Erythroblast (primary cell): Measurements from ENCODE around the gene POGK.

Source experiments
- GATA1 ChIP-seq: IDR thresholded peaks from 2 replicates; pipeline ENCODE4 v1.6.1; 2011; ENCODE audit warnings: low read depth, mild to moderate bottlenecking, control low read depth, low read length, moderate library complexity
- POLR2A ChIP-seq: IDR thresholded peaks from 2 replicates; pipeline ENCODE4 v1.6.1; 2011; ENCODE audit warnings: mild to moderate bottlenecking, low read length

- TF ChIP-seq POLR2A: no peak
- no peak for TF ChIP-seq GATA1
Observed at GRCh38 chr1:166814611-166815010, 24.7 kb upstream of the POGK start.
